ENCODE measurements around the gene DYSF. TPM values are rescaled to one million over a fixed set of nuclear protein-coding genes. Genes with fewer than 3 reads are reported as not detected.

The DYSF gene
- total and polyA plus RNA-seq, 7 donors = 38.3 to 208 (median 109) TPM

GRCh38 chr2:71634567-71634966, 181.2 kb downstream of the DYSF start:
- Histone ChIP-seq H3K36me3 (ENCODE audit: insufficient read depth in 1 of 2, low read depth in 1 of 2) (peaks cover 0 to 4% of the 10 kb centered on the region in 2 donors), H3K27ac (no peak overlapping the region), H3K4me3 (no peak overlapping the region), H3K9me3 (no peaks in the 10 kb centered on the region), H3K4me1 (peaks cover 22% of the 10 kb centered on the region), H3K27me3 (ENCODE audit: insufficient read depth in 3 of 3, low read length in 2 of 3) (no peaks in the 10 kb centered on the region)
- DNase-seq = no peak
- 74 to 96% (median 89%) methylated on average over 1 of the region's 1 CpG for WGBS, 3 donors
- intact Hi-C loops (cut with DNase I) = no loop called here
- ATAC-seq = no peak
- no peak for TF ChIP-seq CTCF (IDR thresholded peaks at IDR 0.05)

- intact Hi-C loops (cut with DNase I) = no loop called here
- 74 to 84% (median 77%) methylated on average over 5 of the region's 5 CpGs for WGBS, 3 donors
These were observed 182.4 kb downstream of the DYSF start for GRCh38 chr2:71635798-71636197.

GRCh38 chr2:71637168-71637567, 183.8 kb downstream of the DYSF start:
- no peak for TF ChIP-seq CTCF (IDR thresholded peaks at IDR 0.05)

More at GRCh38 chr2:71635798-71636197, 182.4 kb downstream of the DYSF start:
- TF ChIP-seq CTCF (IDR thresholded peaks at IDR 0.05) = no peak
- Histone ChIP-seq H3K27ac (no peak overlapping the region), H3K36me3 (ENCODE audit: insufficient read depth in 1 of 2, low read depth in 1 of 2) (peaks cover 0 to 4% of the 10 kb centered on the region in 2 donors), H3K27me3 (ENCODE audit: insufficient read depth in 3 of 3, low read length in 2 of 3) (no peaks in the 10 kb centered on the region), H3K9me3 (no peaks in the 10 kb centered on the region), H3K4me3 (no peak overlapping the region), H3K4me1 (peaks cover 19% of the 10 kb centered on the region)
- no peak for ATAC-seq
- no peak for DNase-seq

GRCh38 chr2:71637736-71638135, 184.4 kb downstream of the DYSF start:
- Histone ChIP-seq H3K9me3 (no peaks in the 10 kb centered on the region), H3K4me1 (peaks cover 11% of the 10 kb centered on the region), H3K27me3 (ENCODE audit: insufficient read depth in 3 of 3, low read length in 2 of 3) (no peaks in the 10 kb centered on the region), H3K36me3 (ENCODE audit: insufficient read depth in 1 of 2, low read depth in 1 of 2) (peaks cover 0 to 4% of the 10 kb centered on the region in 2 donors), H3K4me3 (no peak overlapping the region), H3K27ac (no peak overlapping the region)
- DNase-seq = no peak
- WGBS, 3 donors = 35 to 80% (median 51%) methylated on average over 4 of the region's 4 CpGs
- intact Hi-C loops (cut with DNase I) = no loop called here
- ATAC-seq = no peak
- TF ChIP-seq CTCF (IDR thresholded peaks at IDR 0.05) = no peak

More at GRCh38 chr2:71637168-71637567, 183.8 kb downstream of the DYSF start:
- intact Hi-C loops (cut with DNase I) = no loop called here
- Histone ChIP-seq H3K9me3 (no peaks in the 10 kb centered on the region), H3K36me3 (ENCODE audit: insufficient read depth in 1 of 2, low read depth in 1 of 2) (peaks cover 0 to 4% of the 10 kb centered on the region in 2 donors), H3K4me1 (peaks cover 11% of the 10 kb centered on the region), H3K27me3 (ENCODE audit: insufficient read depth in 3 of 3, low read length in 2 of 3) (no peaks in the 10 kb centered on the region), H3K4me3 (no peak overlapping the region), H3K27ac (no peak overlapping the region)
- peak in 1 of 4 donors; percentile 15 for ATAC-seq
- 77 to 83% (median 82%) methylated on average over 5 of the region's 5 CpGs for WGBS, 3 donors
- DNase-seq = no peak

- no peak overlapping the region for H3K4me3 ChIP-seq
- H3K27ac ChIP-seq = peak overlapping the region; percentile 24
- WGBS, 3 donors = 72 to 96% (median 76%) methylated on average over 4 of the region's 4 CpGs
- no peak for TF ChIP-seq CTCF (IDR thresholded peaks at IDR 0.05)
- no peaks in the 10 kb centered on the region for H3K9me3 ChIP-seq
- no peak for DNase-seq
- ATAC-seq = no peak
- H3K27me3 ChIP-seq (ENCODE audit: insufficient read depth in 3 of 3, low read length in 2 of 3) = no peaks in the 10 kb centered on the region
- intact Hi-C loops (cut with DNase I) = no loop called here
- peaks cover 15% of the 10 kb centered on the region for H3K4me1 ChIP-seq
- peaks cover 0 to 14% of the 10 kb centered on the region in 2 donors for H3K36me3 ChIP-seq (ENCODE audit: insufficient read depth in 1 of 2, low read depth in 1 of 2)
These were observed 186.4 kb downstream of the DYSF start for GRCh38 chr2:71639735-71640134.

All from psoas muscle (tissue), 8 donors.